K562 (cell line): ENCODE measurements around the gene NR1D2. TPM values are rescaled to one million over a fixed set of nuclear protein-coding genes. Genes with fewer than 3 reads are reported as not detected.

ENCODE experiments used
- ATAC-seq: fragments of 200-7000 bp; cut with Tn5 transposase; 3 replicates; pipeline ENCODE4 v1.9.1; 2020; ENCODE audit warnings: moderate library complexity
- BruUV-seq: library from RNA; stranded (reverse); fragments of 400-500 nt; replicated peaks from 2 replicates; lab custom pipeline; 2021; lab: Mats Ljungman, UMichigan
- CTCF ChIA-PET: fragments of 300-600 bp; formaldehyde crosslinking; extraction: SDS; loops from one replicate; lab custom pipeline; 2021; ENCODE audit warnings: low intra/inter-chr PET ratio; lab: Yijun Ruan, JAX
- POLR2A ChIA-PET: fragments of 300-600, 350-650 bp; sonication (Branson Sonifier 250); formaldehyde crosslinking; extraction: SDS; loops from one replicate; lab custom pipeline; 2021; ENCODE audit warnings: antibody characterized with exemption, inconsistent platforms; lab: Yijun Ruan, JAX
- DNase-seq, 4 experiments: peaks; one replicate each; pipeline versions ENCODE4 v3.0.0 to v3.0.0-alpha.2; 2011 to 2018; ENCODE audit warnings: low spot score in 3 of 4, mixed read lengths in 3 of 4; ENCODE audit errors: extremely low read depth in 1 of 4
- FAIRE-seq: peaks from 2 replicates; lab custom pipeline; 2011; peaks lifted over from hg19 to GRCh38; lab: Jason Lieb, UNC
- H2AFZ ChIP-seq: 2 replicates; pipeline ENCODE4 v1.6.0; 2011; ENCODE audit warnings: low read depth, low read length, control low read depth, inconsistent platforms
- H3K27ac ChIP-seq: fragments of 200-600 bp; 3 replicates; pipeline ENCODE4 v1.8.0; 2011; ENCODE audit warnings: low read depth, mild to moderate bottlenecking, control low read depth, inconsistent platforms, low read length, moderate library complexity, mixed read lengths; ENCODE audit errors: extremely low read depth
- H3K27me3 ChIP-seq, 2 experiments: fragments of 300-600 bp in 1 of 2; 2 replicates in 1 of 2; 3 replicates in 1 of 2; pipeline versions ENCODE4 v1.6.0 to v1.8.0; 2011; ENCODE audit warnings: inconsistent platforms in 2 of 2, low read length in 2 of 2, mild to moderate bottlenecking in 1 of 2, mixed read lengths in 1 of 2, moderate library complexity in 1 of 2; ENCODE audit not compliant: control insufficient read depth in 2 of 2, insufficient read depth in 2 of 2
- H3K36me3 ChIP-seq: fragments of 300-600 bp; 3 replicates; pipeline ENCODE4 v1.8.0; 2011; ENCODE audit warnings: mild to moderate bottlenecking, low read length, inconsistent platforms; ENCODE audit not compliant: control insufficient read depth, insufficient read depth
- H3K4me1 ChIP-seq, 2 experiments: fragments of 200-600 bp in 1 of 2; replicated peaks in 1 of 2; 2 replicates in 1 of 2; 3 replicates in 1 of 2; pipeline versions ENCODE4 v1.5.1 to v1.8.0; 2011; ENCODE audit warnings: inconsistent platforms in 2 of 2, low read length in 2 of 2, mild to moderate bottlenecking in 1 of 2, mixed read lengths in 1 of 2, moderate library complexity in 1 of 2; ENCODE audit not compliant: control insufficient read depth in 2 of 2, insufficient read depth in 2 of 2
- H3K4me2 ChIP-seq: 2 replicates; pipeline ENCODE4 v1.6.1; 2011; ENCODE audit warnings: low read length, control low read depth, inconsistent platforms, mixed read lengths; ENCODE audit not compliant: insufficient read depth
- H3K4me3 ChIP-seq: fragments of 200-600 bp; sonication (generic), shearing (Covaris generic); 2 replicates; pipeline ENCODE4 v1.5.1; 2016; ENCODE audit warnings: control low read depth, inconsistent platforms
- H3K79me2 ChIP-seq: fragments of 200-600 bp; 3 replicates; pipeline ENCODE4 v1.8.0; 2011; ENCODE audit warnings: low read length, inconsistent platforms; ENCODE audit not compliant: control insufficient read depth, insufficient read depth
- H3K9ac ChIP-seq, 2 experiments: 2 replicates each; pipeline versions ENCODE4 v1.6.0 to v1.6.1; 2011; ENCODE audit warnings: low read depth in 2 of 2, low read length in 2 of 2, control low read depth in 1 of 2, inconsistent platforms in 1 of 2, mild to moderate bottlenecking in 1 of 2, mixed read lengths in 1 of 2; ENCODE audit not compliant: insufficient read depth in 1 of 2
- H3K9me1 ChIP-seq: one replicate; pipeline ENCODE4 v1.6.0; 2011; ENCODE audit warnings: inconsistent platforms, mild to moderate bottlenecking, low read length, moderate library complexity; ENCODE audit not compliant: control insufficient read depth, insufficient read depth
- H3K9me3 ChIP-seq: replicated peaks from 2 replicates; pipeline ENCODE4 v1.5.1; 2011; ENCODE audit warnings: low read depth, low read length, inconsistent platforms; ENCODE audit not compliant: control insufficient read depth, insufficient read depth
- H4K20me1 ChIP-seq: replicated peaks from 2 replicates; pipeline ENCODE4 v1.6.1; 2011; ENCODE audit warnings: low read length, inconsistent platforms, mixed read lengths; ENCODE audit not compliant: control insufficient read depth, insufficient read depth
- C11orf30 ChIP-seq: fragments of 450-650 bp; IDR thresholded peaks from 2 replicates; pipeline ENCODE4 v1.6.1; 2016; ENCODE audit warnings: low read depth, mild to moderate bottlenecking
- CHAMP1 ChIP-seq: fragments of 450-650 bp; IDR thresholded peaks from 2 replicates; pipeline ENCODE4 v1.6.1; 2016; ENCODE audit warnings: mild to moderate bottlenecking
- MAFF ChIP-seq: IDR thresholded peaks from 2 replicates; pipeline ENCODE4 v1.6.1; 2012; ENCODE audit warnings: low read length, improper control_type of control experiment
- MAFG ChIP-seq: fragments of 450-650 bp; conservative IDR thresholded peaks from 2 replicates; pipeline ENCODE4 v1.6.1; 2016; ENCODE audit warnings: missing genetic modification characterization, missing compliant biosample characterization
- NFE2 ChIP-seq: IDR thresholded peaks from 2 replicates; pipeline ENCODE4 v1.6.1; 2014; ENCODE audit warnings: antibody characterized with exemption, low read depth
- SMARCA4 ChIP-seq: fragments of 450-650 bp; IDR thresholded peaks from 2 replicates; pipeline ENCODE4 v1.6.1; 2016
- SOX6 ChIP-seq: fragments of 450-650 bp; IDR thresholded peaks from 2 replicates; pipeline ENCODE4 v1.6.1; 2014; ENCODE audit warnings: mild to moderate bottlenecking
- U2AF2 ChIP-seq: fragments of 200-400 bp; formaldehyde crosslinking; optimal IDR thresholded peaks from 2 replicates; pipeline ENCODE3; 2017; ENCODE audit warnings: low read depth, mild to moderate bottlenecking, low read length
- ZBTB1 ChIP-seq: sonication (generic); formaldehyde crosslinking; IDR thresholded peaks from 2 replicates; pipeline ENCODE4 v1.8.1; 2023; ENCODE audit warnings: missing genetic modification reagents, low read depth, mild to moderate bottlenecking, borderline replicate concordance
- ZNF316 ChIP-seq: fragments of 450-650 bp; IDR thresholded peaks from 2 replicates; pipeline ENCODE4 v1.6.1; 2016
- ZNF764 ChIP-seq: fragments of 250-450 bp; sonication (Bioruptor Pico); IDR thresholded peaks from 2 replicates; pipeline ENCODE4 v1.4.0; 2020; ENCODE audit warnings: low read depth, mild to moderate bottlenecking, moderate library complexity
- in situ Hi-C: fragments of 300-500 bp; cut with MboI; formaldehyde crosslinking; loops from 4 replicates; pipeline ENCODE4 v1.15.0; 2018; ENCODE audit warnings: inconsistent platforms, mixed read lengths
- intact Hi-C: fragments of 100-400 bp; cut with micrococcal nuclease; formaldehyde crosslinking; loops from 2 replicates; pipeline ENCODE4 v1.14.2; 2022
- polyA plus RNA-seq, 8 experiments: library from polyadenylated mRNA; depleted of rRNA in 4 of 8; stranded (reverse) in 5 of 8; unstranded in 3 of 8; fragments of >200 nt; fragmentation: Nextera tagmentation in 2 of 8; fragmentation: Illumina TruSeq in 1 of 8; extraction: Ambion mirVana in 2 of 8; extraction: Trizol in 1 of 8; gene quantifications; 2 replicates each; pipeline versions ENCODE4 v1.2.1 to v1.2.3, GENCODE V29; 2011 to 2014; ENCODE audit warnings: inconsistent platforms in 1 of 8, missing spikeins in 1 of 8
- total RNA-seq, 7 experiments: library from RNA; depleted of rRNA in 6 of 7; stranded (reverse); fragments of >200 nt in 6 of 7; fragmentation: Illumina TruSeq in 2 of 7; extraction: Trizol in 2 of 7; gene quantifications; 2 replicates each; pipeline versions ENCODE4 v1.2.1 to v1.2.3, GENCODE V29; 2011 to 2021; ENCODE audit warnings: low replicate concordance in 1 of 7

NR1D2 gene
- total and polyA plus RNA-seq, 9 of the 15 experiments (the other 6 are each of a cell fraction or from before 2014, with no cell fraction given), result 1.2 to 5.5 (median 2.9) TPM

DNA sequence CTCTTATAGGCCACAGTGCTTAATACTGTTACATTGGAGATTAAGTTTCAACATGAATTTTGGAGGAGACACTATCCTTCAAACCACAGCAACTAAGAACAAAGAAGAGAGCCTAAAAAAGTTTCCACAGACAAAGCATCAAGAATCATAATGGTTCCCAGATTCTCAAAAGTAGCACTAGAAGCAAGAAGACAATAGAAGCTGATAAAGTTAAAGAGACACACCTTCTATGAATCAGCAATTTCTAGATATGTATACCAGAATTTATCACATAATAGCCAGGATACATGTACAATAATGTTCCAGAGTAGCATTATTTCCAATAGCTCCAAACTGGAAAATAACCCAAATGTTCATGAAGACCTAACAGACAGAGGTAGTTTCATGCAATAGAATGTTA, 40.5 kb upstream of the NR1D2 start:
- BruUV-seq, result no TSS peak
- Histone ChIP-seq H3K4me1 (peaks cover 2 to 11% of the 10 kb centered on the region in 2 experiments; a peak in 3 of 5 replicates), H3K9ac (no peak overlapping the region), H4K20me1 (no peaks in the 10 kb centered on the region), H3K9me3 (0 out of 2 replicates have a peak, but pooled peaks cover 4% of the 10 kb centered on the region), H3K27ac (no peak overlapping the region; the same call in 2 of the 3 replicates), H3K36me3 (peaks cover 38% of the 10 kb centered on the region), H3K79me2 (no peaks in the 10 kb centered on the region), H3K9me1 (no peaks in the 10 kb centered on the region), H2AFZ (no peak overlapping the region), H3K4me3 (no peak overlapping the region), H3K4me2 (no peak overlapping the region), H3K27me3 (no peaks in the 10 kb centered on the region)
- intact Hi-C loops, result no loop called here
- ChIA-PET CTCF (no interaction called here), POLR2A (interaction anchor here (1.0 to 7.2 kb wide), 4 partner anchors 10 to 13 kb away, joined by 4 to 71 read pairs (median 5); partner anchors contain the start of genes NKIRAS1 and RPL15)
- in situ Hi-C loops, result no loop called here
- DNase-seq (no peak), FAIRE-seq (no peak), ATAC-seq (no peak)
- TF ChIP-seq ZNF316 (peak; percentile 88), U2AF2 (no peak), NFE2 (peak; percentile 86), ZNF764 (CRISPR knock-in tag) (no peak), MAFG (tag) (peak; percentile 89), ZBTB1 (no peak), CHAMP1 (0 out of 2 replicates have a peak, but pooled peaks have one; percentile 23), MAFF (peak; percentile 54; the same call in 1 of the 2 replicates), C11orf30 (peak; percentile 80), SMARCA4 (0 out of 2 replicates have a peak, but pooled peaks have one; percentile 17), SOX6 (peak; percentile 83)
